Activated T-helper 17 cell treated with anti-CD3 and anti-CD28 coated beads, Interleukin-2, amount 50 U/mL, for 72 hours (primary cell): Measurements from ENCODE around the gene TBC1D10A. TPM values are rescaled to one million over a fixed set of nuclear protein-coding genes. Genes with fewer than 3 reads are reported as not detected.

Experiments
- ATAC-seq: fragments of 150-1000 bp; cut with Tn5 transposase; replicated peaks from 2 replicates; pipeline ENCODE4 v1.10.0; 2021; ENCODE audit warnings: mild to moderate bottlenecking, moderate library complexity
- H3K27ac Mint-ChIP-seq: one replicate; pipeline ENCODE4 v1.8.0; 2022; ENCODE audit warnings: mixed read lengths
- H3K27me3 Mint-ChIP-seq: one replicate; pipeline ENCODE4 v1.8.0; 2022; ENCODE audit warnings: mixed read lengths
- H3K36me3 Mint-ChIP-seq: one replicate; pipeline ENCODE4 v1.8.0; 2022; ENCODE audit warnings: low read depth, mild to moderate bottlenecking, mixed read lengths
- H3K4me1 Mint-ChIP-seq: one replicate; pipeline ENCODE4 v1.8.0; 2022; ENCODE audit warnings: mixed read lengths
- H3K4me3 Mint-ChIP-seq: one replicate; pipeline ENCODE4 v1.8.0; 2022; ENCODE audit warnings: mild to moderate bottlenecking, mixed read lengths
- H3K9me3 Mint-ChIP-seq: one replicate; pipeline ENCODE4 v1.8.0; 2022; ENCODE audit warnings: mixed read lengths
- total RNA-seq, 2 donors: library from RNA; stranded (reverse); gene quantifications; one replicate each; pipeline ENCODE4 v1.2.3, GENCODE V29; 2022

TBC1D10A gene, protein sequence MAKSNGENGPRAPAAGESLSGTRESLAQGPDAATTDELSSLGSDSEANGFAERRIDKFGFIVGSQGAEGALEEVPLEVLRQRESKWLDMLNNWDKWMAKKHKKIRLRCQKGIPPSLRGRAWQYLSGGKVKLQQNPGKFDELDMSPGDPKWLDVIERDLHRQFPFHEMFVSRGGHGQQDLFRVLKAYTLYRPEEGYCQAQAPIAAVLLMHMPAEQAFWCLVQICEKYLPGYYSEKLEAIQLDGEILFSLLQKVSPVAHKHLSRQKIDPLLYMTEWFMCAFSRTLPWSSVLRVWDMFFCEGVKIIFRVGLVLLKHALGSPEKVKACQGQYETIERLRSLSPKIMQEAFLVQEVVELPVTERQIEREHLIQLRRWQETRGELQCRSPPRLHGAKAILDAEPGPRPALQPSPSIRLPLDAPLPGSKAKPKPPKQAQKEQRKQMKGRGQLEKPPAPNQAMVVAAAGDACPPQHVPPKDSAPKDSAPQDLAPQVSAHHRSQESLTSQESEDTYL
- total RNA-seq = 10 to 100 TPM; 26.9 to 41.2 TPM

DNA sequence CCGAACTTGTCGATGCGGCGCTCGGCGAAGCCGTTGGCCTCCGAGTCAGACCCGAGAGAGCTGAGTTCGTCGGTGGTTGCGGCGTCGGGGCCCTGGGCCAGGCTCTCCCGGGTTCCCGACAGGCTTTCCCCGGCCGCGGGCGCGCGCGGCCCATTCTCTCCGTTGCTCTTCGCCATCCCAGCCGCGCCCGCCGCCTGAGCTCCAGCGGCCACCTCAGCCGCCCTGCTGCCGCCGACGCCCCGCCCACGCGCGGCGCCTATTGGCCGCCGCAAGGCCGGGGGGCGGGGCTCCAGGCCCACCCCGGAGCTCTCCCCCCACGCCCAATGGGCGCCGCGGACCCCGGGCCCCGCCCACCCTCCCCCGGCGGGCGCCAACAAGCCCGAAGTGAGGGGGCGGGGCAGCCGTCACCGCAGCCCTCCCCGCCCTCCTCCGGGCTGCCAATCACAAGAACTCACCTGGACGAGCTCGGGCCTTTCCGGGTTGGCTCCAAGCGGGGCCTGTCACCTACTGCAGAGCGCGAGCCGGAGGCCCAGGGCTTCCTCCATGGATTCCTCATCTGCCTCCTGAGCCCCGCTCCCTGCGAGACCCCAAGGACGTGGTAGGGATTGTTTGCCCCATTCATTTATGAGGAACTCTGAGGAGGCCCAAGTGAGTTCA lies at the start of gene TBC1D10A:
TBC1D10A (minus strand) TSS at position 236 of the 657 bp plus-strand sequence; CDS start at position 176, 60 bp downstream.
- H3K4me1 Mint-ChIP-seq = peaks cover 37% of the 10 kb centered on the region
- H3K4me3 Mint-ChIP-seq = peak within 1 kb of the TSS; percentile 94
- peak; percentile 91 for ATAC-seq
- H3K27ac Mint-ChIP-seq = peak within 1 kb of the TSS; percentile 94
- H3K36me3 Mint-ChIP-seq = peaks cover 64% of the 10 kb centered on the region
- no peaks in the 10 kb centered on the region for H3K9me3 Mint-ChIP-seq
- H3K27me3 Mint-ChIP-seq = no peaks in the 10 kb centered on the region

DNA sequence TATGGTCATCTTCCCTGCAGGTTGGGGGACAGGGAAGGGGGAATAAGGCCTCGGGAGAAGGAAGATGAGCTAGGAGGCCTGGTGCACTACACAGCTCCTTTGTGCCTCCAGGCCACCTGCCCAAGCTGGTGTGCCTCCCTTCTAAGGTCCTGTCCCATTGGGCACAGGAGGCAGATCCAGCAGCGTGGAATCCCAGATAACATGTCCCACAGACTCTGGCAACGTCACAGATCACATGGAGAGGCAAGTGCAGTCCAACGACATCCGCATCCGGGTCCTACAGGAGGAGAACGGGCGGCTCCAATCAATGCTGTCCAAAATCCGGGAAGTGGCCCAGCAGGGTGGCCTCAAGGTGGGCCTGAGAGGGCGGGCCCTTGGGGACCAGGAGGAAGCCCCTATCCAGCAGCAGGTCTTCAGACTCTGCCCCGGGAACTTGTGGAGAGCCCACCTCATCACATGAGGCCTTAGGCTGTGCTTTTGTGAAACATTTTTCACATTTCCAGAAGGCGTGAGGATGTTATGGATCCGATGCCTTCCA lies 48.6 kb upstream of the TBC1D10A start:
- H3K36me3 Mint-ChIP-seq = no peaks in the 10 kb centered on the region

DNA sequence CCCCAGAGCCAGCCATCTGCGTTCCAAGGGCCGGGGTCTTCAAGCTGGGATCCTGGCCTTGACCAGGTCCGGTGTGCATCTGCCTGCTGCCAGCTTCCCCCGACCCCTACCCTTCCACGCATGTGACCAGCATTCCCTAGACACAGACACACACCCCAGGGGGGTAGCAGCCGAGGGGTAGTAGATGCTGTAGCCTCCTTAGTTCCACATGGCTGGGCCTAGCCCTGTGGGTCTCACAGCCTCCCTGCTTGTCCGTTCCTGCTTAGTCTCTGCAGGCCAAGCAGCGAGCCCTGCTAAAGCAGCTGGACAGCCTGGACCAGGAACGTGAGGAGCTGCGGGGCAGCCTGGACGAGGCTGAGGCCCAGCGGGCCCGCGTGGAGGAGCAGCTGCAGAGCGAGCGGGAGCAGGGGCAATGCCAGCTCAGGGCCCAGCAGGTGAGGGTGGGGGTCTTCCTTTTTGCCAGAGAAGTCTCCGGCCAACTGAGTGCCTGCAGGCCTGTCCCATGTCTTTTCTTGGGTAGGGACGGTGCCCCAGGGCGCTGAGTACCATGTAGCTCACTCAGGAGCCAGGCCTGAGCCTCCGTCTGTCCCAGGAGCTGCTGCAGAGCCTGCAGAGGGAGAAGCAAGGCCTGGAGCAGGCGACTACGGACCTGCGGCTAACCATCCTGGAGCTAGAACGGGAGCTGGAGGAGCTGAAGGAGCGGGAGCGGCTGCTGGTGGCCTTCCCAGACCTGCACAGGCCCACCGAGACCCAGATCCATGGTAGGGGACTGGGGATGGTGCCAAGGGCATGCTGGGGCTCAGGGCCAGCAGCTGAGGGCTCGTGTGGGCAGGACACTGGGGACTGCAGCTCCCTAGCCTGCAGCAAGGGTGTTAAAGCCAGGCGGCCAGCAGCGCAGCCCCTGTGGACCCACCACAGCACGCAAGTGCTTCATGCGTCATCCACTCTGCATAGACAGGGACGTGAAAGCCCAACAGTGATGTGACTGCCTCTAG lies 46.9 kb upstream of the TBC1D10A start:
- H3K4me3 Mint-ChIP-seq = no peak overlapping the region
- no peaks in the 10 kb centered on the region for H3K4me1 Mint-ChIP-seq
- ATAC-seq = no peak
- H3K27ac Mint-ChIP-seq = no peak overlapping the region
- H3K9me3 Mint-ChIP-seq = no peaks in the 10 kb centered on the region
- H3K27me3 Mint-ChIP-seq = no peaks in the 10 kb centered on the region
- H3K36me3 Mint-ChIP-seq = no peaks in the 10 kb centered on the region

More for the DNA sequence above, 48.6 kb upstream of the TBC1D10A start:
- ATAC-seq = no peak
- Mint-ChIP-seq H3K4me1 (no peaks in the 10 kb centered on the region), H3K27me3 (no peaks in the 10 kb centered on the region), H3K27ac (no peak overlapping the region), H3K9me3 (no peaks in the 10 kb centered on the region), H3K4me3 (no peak overlapping the region)

DNA sequence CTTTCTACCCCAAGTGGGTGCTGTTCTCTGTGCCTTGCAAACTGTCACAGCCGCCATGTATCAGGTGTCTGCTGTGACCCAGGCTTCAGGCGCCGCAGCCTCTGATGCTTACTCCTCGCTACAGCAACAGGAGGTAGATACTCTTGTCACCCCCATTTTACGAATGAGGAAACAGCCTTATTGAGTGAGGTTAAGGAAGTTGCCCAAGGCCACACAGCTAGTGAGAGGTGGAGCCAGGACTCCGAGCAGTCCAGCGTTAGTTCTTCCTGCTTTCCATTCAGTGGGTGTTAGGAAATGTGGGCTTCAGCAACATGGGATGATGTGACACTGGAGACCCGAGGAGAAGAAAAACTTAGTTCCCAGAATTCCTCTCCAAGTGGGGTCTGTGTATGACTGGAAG lies 46.2 kb upstream of the TBC1D10A start:
- Mint-ChIP-seq H3K27me3 (no peaks in the 10 kb centered on the region), H3K4me3 (no peak overlapping the region), H3K36me3 (no peaks in the 10 kb centered on the region), H3K27ac (no peak overlapping the region), H3K4me1 (no peaks in the 10 kb centered on the region), H3K9me3 (no peaks in the 10 kb centered on the region)
- ATAC-seq = no peak

DNA sequence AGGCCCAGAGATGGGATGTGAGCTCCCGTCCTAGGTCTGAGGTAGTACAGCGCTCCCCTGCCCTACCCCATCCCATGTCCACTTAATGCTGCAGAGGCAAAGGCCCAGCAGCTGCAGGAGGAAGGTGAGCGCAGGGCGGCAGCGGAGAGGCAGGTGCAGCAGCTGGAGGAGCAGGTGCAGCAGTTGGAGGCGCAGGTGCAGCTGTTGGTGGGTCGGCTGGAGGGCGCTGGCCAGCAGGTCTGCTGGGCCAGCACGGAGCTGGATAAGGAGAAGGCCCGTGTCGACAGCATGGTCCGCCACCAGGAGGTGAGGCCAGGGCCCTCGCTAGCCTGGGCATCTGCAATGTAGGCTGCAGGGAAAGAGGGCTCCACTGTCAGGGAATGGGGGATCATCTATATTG lies 45.2 kb upstream of the TBC1D10A start:
- Mint-ChIP-seq H3K4me3 (no peak overlapping the region), H3K27me3 (no peaks in the 10 kb centered on the region), H3K36me3 (no peaks in the 10 kb centered on the region), H3K9me3 (no peaks in the 10 kb centered on the region), H3K27ac (peak overlapping the region; percentile 19), H3K4me1 (no peaks in the 10 kb centered on the region)
- no peak for ATAC-seq

DNA sequence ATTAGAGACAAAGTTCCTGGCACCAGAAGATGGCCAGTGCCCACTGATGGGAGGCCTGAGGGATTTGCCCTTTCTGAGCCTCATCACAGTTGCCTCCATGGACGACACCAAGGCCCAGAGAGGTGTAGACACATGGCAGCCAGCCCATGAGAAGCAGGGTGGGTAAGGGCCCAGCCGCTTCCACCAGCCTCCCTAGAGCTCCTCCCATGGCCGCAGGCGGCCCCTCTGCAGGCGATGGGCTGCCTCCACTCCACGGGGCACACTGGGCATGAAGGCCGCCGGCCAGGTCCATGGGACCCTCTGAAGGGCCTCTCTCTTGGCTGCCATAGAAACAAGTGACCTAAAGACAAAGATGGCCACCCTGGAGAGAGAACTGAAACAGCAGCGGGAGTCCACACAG lies 44.6 kb upstream of the TBC1D10A start:
- no peak overlapping the region for H3K27ac Mint-ChIP-seq
- no peaks in the 10 kb centered on the region for H3K27me3 Mint-ChIP-seq
- no peaks in the 10 kb centered on the region for H3K36me3 Mint-ChIP-seq
- no peak for ATAC-seq
- H3K4me1 Mint-ChIP-seq = no peaks in the 10 kb centered on the region
- H3K9me3 Mint-ChIP-seq = no peaks in the 10 kb centered on the region
- H3K4me3 Mint-ChIP-seq = no peak overlapping the region

DNA sequence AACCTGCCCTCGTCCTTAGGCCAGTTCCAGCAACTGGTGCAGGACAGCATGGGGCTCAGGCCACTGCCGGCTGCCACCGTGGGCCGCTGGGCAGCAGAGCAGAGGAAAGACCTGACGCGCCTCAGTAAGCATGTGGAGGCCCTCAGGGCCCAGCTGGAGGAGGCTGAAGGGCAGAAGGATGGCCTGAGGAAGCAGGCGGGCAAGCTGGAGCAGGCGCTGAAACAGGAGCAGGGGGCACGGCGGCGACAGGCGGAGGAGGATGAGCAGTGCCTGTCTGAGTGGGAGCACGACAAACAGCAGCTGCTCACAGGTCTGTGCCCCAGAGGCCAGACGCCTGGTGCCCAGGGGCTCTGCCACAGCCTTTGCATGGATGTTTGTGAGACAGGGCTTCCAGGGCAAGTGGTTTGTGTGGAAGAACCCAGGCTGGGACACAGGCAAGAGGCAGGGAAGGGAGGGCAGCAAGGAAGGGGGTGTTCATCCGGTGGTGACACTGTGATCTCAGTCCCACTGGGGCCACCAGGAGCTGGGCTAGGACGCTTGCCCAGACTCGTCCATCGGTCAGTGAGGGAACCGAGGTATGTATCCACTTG lies 44.0 kb upstream of the TBC1D10A start:
- H3K27ac Mint-ChIP-seq = peak overlapping the region; percentile 53
- no peaks in the 10 kb centered on the region for H3K36me3 Mint-ChIP-seq
- ATAC-seq = no peak
- H3K4me3 Mint-ChIP-seq = no peak overlapping the region
- no peaks in the 10 kb centered on the region for H3K27me3 Mint-ChIP-seq
- H3K9me3 Mint-ChIP-seq = no peaks in the 10 kb centered on the region
- H3K4me1 Mint-ChIP-seq = no peaks in the 10 kb centered on the region

DNA sequence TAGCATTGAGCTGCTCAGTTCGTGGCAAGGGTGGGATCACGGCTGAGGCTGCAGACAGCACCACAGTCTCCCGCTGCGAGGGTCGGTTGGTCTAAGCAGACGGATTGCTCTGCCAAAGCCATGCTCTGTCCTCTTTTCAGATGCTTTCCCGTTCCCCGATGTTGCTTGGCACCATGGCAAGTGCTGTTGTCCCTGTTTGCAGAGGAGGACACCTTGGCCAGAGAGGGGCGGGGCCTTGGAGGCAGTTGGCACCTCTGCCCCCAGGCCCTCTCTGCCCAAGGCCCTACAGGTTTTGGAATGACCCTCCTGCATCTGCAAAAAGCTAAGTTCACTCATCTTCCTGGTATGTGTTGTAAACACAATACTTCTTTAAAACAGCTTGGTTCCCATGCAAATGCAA lies 41.7 kb upstream of the TBC1D10A start:
- H3K27ac Mint-ChIP-seq = no peak overlapping the region
- no peaks in the 10 kb centered on the region for H3K36me3 Mint-ChIP-seq
- no peaks in the 10 kb centered on the region for H3K27me3 Mint-ChIP-seq
- H3K4me1 Mint-ChIP-seq = no peaks in the 10 kb centered on the region
- no peak for ATAC-seq
- H3K9me3 Mint-ChIP-seq = no peaks in the 10 kb centered on the region
- no peak overlapping the region for H3K4me3 Mint-ChIP-seq

DNA sequence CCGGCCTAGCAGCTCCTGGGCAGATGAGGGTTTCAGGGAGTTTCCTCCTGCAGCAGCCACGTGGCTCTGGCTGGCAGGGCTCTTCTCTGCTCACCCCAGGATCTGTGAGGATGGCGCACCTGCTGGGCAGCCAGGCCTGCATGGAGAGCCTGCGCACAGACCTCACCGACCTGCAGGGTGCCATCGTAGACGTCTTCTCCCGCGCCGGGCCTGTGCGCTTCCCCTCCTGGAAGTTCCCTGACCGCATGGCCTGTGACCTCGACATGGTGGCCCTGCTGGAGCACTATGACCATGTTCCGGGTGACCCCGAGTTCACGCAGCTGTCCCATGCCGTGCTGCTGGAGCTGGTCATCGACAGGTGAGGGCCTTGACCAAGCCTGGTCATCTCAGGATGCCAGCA lies 39.1 kb upstream of the TBC1D10A start:
- no peak overlapping the region for H3K27ac Mint-ChIP-seq
- no peaks in the 10 kb centered on the region for H3K4me1 Mint-ChIP-seq
- H3K9me3 Mint-ChIP-seq = no peaks in the 10 kb centered on the region
- no peak for ATAC-seq
- H3K27me3 Mint-ChIP-seq = no peaks in the 10 kb centered on the region
- no peak overlapping the region for H3K4me3 Mint-ChIP-seq
- no peaks in the 10 kb centered on the region for H3K36me3 Mint-ChIP-seq

DNA sequence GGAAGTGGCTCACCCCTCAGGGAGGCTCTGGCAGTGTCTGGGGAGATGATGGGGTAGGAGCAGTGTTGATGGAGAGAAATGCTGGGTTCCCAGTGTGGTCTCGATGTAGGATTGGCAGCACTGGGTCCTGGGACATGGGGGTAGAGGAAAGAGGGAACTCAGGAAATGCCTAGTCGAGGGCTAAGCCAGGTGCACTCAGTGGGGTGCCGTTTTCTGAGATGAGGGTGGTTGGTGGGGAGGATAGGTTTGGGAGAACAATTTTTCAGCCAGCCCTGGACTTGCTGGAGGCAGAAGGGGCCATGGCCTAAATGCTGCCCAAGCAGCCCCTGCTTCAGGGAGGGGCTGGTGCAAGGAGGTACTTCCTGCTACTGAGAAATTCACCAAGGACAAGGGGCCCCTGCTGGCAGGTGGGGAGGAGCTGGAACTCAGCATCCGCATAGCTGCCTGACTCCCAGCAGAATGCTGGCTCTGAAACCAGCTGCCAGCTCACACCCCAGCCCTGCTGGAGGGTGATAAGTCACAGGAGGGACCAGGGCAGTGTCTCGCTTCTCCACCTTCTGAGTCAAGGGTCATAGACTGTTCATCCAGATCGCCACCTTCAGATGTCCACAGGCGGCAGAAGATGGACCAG lies 36.0 kb upstream of the TBC1D10A start:
- Mint-ChIP-seq H3K9me3 (no peaks in the 10 kb centered on the region), H3K36me3 (no peaks in the 10 kb centered on the region), H3K27ac (peak overlapping the region; percentile 1), H3K4me3 (no peak overlapping the region), H3K4me1 (peaks cover 4% of the 10 kb centered on the region), H3K27me3 (no peaks in the 10 kb centered on the region)
- ATAC-seq = no peak

DNA sequence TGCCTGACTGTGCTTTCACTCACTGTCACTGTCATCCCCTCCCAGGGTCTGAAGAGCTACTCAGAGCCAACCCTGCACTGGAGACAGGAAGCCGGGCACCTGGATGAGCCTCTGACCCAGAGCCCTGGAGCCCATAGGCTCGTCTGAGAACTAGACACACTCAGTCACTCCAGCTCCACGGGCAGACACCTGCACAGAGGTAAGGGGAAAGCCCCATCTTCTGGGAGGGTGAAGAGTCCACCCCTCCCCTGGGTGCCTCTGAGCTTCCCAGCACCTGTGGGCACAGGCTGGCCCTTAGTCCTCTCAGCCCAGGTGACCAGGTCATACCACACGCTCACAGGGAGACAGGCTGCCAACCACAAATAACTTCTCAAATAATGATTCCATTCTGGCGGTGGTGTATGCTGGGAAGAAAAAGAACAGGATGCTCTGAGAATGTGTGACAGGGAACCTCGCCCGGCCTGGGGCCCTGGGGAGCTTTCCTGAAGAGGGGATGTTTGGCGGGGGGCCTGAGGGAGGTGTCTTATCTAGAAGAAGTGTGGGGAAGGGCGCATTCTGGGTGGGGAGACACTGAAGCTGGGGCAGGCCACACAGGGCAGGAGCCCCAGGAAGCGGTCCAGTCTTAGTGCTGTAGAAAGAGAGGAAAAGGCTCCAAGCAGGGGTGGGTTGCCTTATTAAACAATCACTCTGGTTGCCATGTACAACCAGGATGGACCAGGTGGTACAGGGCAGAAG lies 35.3 kb upstream of the TBC1D10A start:
- no peak overlapping the region for H3K4me3 Mint-ChIP-seq
- peak overlapping the region; percentile 1 for H3K27ac Mint-ChIP-seq
- H3K36me3 Mint-ChIP-seq = no peaks in the 10 kb centered on the region
- H3K27me3 Mint-ChIP-seq = no peaks in the 10 kb centered on the region
- no peaks in the 10 kb centered on the region for H3K9me3 Mint-ChIP-seq
- no peak for ATAC-seq
- peaks cover 7% of the 10 kb centered on the region for H3K4me1 Mint-ChIP-seq

DNA sequence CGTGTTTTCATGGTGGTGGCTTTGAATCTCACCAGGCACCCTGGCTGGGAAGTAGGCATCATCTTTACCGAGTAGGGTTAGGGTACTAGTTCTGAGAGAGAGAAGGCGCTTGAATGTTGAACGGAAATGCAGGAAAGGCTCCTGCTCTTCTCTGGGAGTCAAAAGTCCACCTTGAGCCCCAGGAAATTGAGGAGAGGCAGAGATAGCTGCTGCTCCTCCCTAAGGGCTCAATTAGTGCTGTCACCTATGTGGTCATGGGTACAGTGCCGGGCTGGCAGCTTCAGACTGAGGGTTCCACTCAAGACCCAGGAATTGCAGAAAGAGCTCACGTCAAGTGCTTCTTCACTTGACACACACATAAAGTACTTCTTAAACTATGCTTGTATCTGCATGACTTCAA lies 31.8 kb upstream of the TBC1D10A start:
- H3K27me3 Mint-ChIP-seq = no peaks in the 10 kb centered on the region
- no peak overlapping the region for H3K27ac Mint-ChIP-seq
- no peak for ATAC-seq
- peaks cover 28% of the 10 kb centered on the region for H3K36me3 Mint-ChIP-seq
- peaks cover 30% of the 10 kb centered on the region for H3K4me1 Mint-ChIP-seq
- no peak overlapping the region for H3K4me3 Mint-ChIP-seq
- no peaks in the 10 kb centered on the region for H3K9me3 Mint-ChIP-seq
